ENCODE results near the gene RABGGTA.

Gene RABGGTA

GRCh38 chr14:24310646-24311604 lies 39.5 kb upstream of the RABGGTA start, which contains the start of gene LTB4R:
TSS of gene LTB4R (plus strand) at chr14:24311502. CDS start at chr14:24315652, 4,150 bp downstream.
- no peak for TF ChIP-seq NFIC (IDR thresholded peaks at IDR 0.05)
- no peak for TF ChIP-seq TEAD4 (IDR thresholded peaks at IDR 0.05)
- no peak for TF ChIP-seq RAD21 (IDR thresholded peaks at IDR 0.05; ENCODE audit: low read depth)

- TF ChIP-seq TAF1 (IDR thresholded peaks at IDR 0.05; ENCODE audit: low read depth), result no peak
- TF ChIP-seq CEBPB (IDR thresholded peaks at IDR 0.05), result no peak
- TF ChIP-seq MAX (IDR thresholded peaks at IDR 0.05), result no peak
- no peak for TF ChIP-seq TCF12 (IDR thresholded peaks at IDR 0.05; ENCODE audit: low read depth)
- TF ChIP-seq EP300 (IDR thresholded peaks at IDR 0.05; ENCODE audit: borderline replicate concordance), result no peak
- TF ChIP-seq EGR1 (IDR thresholded peaks at IDR 0.05), result no peak
- no peak for TF ChIP-seq ZBTB7A (IDR thresholded peaks at IDR 0.05; ENCODE audit: low read depth)
- TF ChIP-seq USF1 (IDR thresholded peaks at IDR 0.05), result no peak
- no peak for TF ChIP-seq RAD21 (IDR thresholded peaks at IDR 0.05; ENCODE audit: low read depth)
- no peak for TF ChIP-seq REST (IDR thresholded peaks at IDR 0.05; ENCODE audit: low read depth)
- TF ChIP-seq TEAD4 (IDR thresholded peaks at IDR 0.05), result no peak
- no peak for TF ChIP-seq FOXM1 (IDR thresholded peaks at IDR 0.05; ENCODE audit: borderline replicate concordance, low read depth)
- no peak for TF ChIP-seq YY1 (IDR thresholded peaks at IDR 0.05; ENCODE audit: low read depth)
- no peak for TF ChIP-seq NFIC (IDR thresholded peaks at IDR 0.05)
- no peak for TF ChIP-seq CREB1 (IDR thresholded peaks at IDR 0.05; ENCODE audit: low read depth)
Observed at GRCh38 chr14:24310265-24310645, 38.9 kb upstream of the RABGGTA start.

- TF ChIP-seq RAD21 (IDR thresholded peaks at IDR 0.05; ENCODE audit: low read depth) (no peak), EP300 (IDR thresholded peaks at IDR 0.05; ENCODE audit: borderline replicate concordance) (no peak), CREB1 (IDR thresholded peaks at IDR 0.05; ENCODE audit: low read depth) (no peak), FOXM1 (IDR thresholded peaks at IDR 0.05; ENCODE audit: borderline replicate concordance, low read depth) (no peak), TEAD4 (IDR thresholded peaks at IDR 0.05) (no peak), REST (IDR thresholded peaks at IDR 0.05; ENCODE audit: low read depth) (no peak), TAF1 (IDR thresholded peaks at IDR 0.05; ENCODE audit: low read depth) (no peak), EGR1 (IDR thresholded peaks at IDR 0.05) (no peak), ZBTB7A (IDR thresholded peaks at IDR 0.05; ENCODE audit: low read depth) (no peak), CEBPB (IDR thresholded peaks at IDR 0.05) (no peak), TCF12 (IDR thresholded peaks at IDR 0.05; ENCODE audit: low read depth) (no peak)
Observed at GRCh38 chr14:24309538-24310264, 38.3 kb upstream of the RABGGTA start, which contains the start of gene LTB4R2. TSS of gene LTB4R2 (plus strand) at chr14:24310140. CDS start at chr14:24310665, 525 bp downstream.

- TF ChIP-seq USF1 (IDR thresholded peaks at IDR 0.05), result no peak
- no peak for TF ChIP-seq TAF1 (IDR thresholded peaks at IDR 0.05; ENCODE audit: low read depth)
- no peak for TF ChIP-seq RAD21 (IDR thresholded peaks at IDR 0.05; ENCODE audit: low read depth)
- no peak for TF ChIP-seq MAX (IDR thresholded peaks at IDR 0.05)
- TF ChIP-seq FOXM1 (IDR thresholded peaks at IDR 0.05; ENCODE audit: borderline replicate concordance, low read depth), result no peak
- TF ChIP-seq ZBTB7A (IDR thresholded peaks at IDR 0.05; ENCODE audit: low read depth), result no peak
- TF ChIP-seq NFIC (IDR thresholded peaks at IDR 0.05), result no peak
- no peak for TF ChIP-seq REST (IDR thresholded peaks at IDR 0.05; ENCODE audit: low read depth)
- TF ChIP-seq CEBPB (IDR thresholded peaks at IDR 0.05), result no peak
- TF ChIP-seq EP300 (IDR thresholded peaks at IDR 0.05; ENCODE audit: borderline replicate concordance), result no peak
- TF ChIP-seq EGR1 (IDR thresholded peaks at IDR 0.05), result no peak
- no peak for TF ChIP-seq YY1 (IDR thresholded peaks at IDR 0.05; ENCODE audit: low read depth)
- no peak for TF ChIP-seq TCF12 (IDR thresholded peaks at IDR 0.05; ENCODE audit: low read depth)
- no peak for TF ChIP-seq TEAD4 (IDR thresholded peaks at IDR 0.05)
- no peak for TF ChIP-seq CREB1 (IDR thresholded peaks at IDR 0.05; ENCODE audit: low read depth)
Observed at GRCh38 chr14:24308342-24309124, 37.1 kb upstream of the RABGGTA start.

Measured in Ishikawa (cell line).